Erythroblast (primary cell): ENCODE data around the gene CACNA1D.

Experiments
- GATA1 ChIP-seq: IDR thresholded peaks from 2 replicates; pipeline ENCODE4 v1.6.1; 2011; ENCODE audit warnings: low read depth, mild to moderate bottlenecking, control low read depth, low read length, moderate library complexity
- POLR2A ChIP-seq: IDR thresholded peaks from 2 replicates; pipeline ENCODE4 v1.6.1; 2011; ENCODE audit warnings: mild to moderate bottlenecking, low read length

GRCh38 chr3:53482227-53482626, 12.2 kb upstream of the CACNA1D start:
- no peak for TF ChIP-seq POLR2A
- TF ChIP-seq GATA1, result no peak
